Dermis microvascular lymphatic vessel endothelial cell (primary cell): ENCODE data around the gene ARHGEF2. TPM values are rescaled to one million over a fixed set of nuclear protein-coding genes. Genes with fewer than 3 reads are reported as not detected.
"Not testable (repeated sequence)": the region's sequence is repeated elsewhere in the genome, so short reads cannot be mapped to it uniquely, and the experiment has no call there.

Experiments
- DNase-seq, 2 donors: peaks; one replicate each; pipeline versions ENCODE4 v3.0.0 to v3.0.0-alpha.2; 2010; ENCODE audit warnings: low read depth in 2 of 2
- total RNA-seq: library from RNA; depleted of rRNA; stranded (reverse); fragments of >200 nt; gene quantifications from 2 replicates; pipeline ENCODE4 v1.2.1, GENCODE V29; 2014

The ARHGEF2 gene
- total RNA-seq, 1 donor from 2014 or later = 69.4 TPM

DNA sequence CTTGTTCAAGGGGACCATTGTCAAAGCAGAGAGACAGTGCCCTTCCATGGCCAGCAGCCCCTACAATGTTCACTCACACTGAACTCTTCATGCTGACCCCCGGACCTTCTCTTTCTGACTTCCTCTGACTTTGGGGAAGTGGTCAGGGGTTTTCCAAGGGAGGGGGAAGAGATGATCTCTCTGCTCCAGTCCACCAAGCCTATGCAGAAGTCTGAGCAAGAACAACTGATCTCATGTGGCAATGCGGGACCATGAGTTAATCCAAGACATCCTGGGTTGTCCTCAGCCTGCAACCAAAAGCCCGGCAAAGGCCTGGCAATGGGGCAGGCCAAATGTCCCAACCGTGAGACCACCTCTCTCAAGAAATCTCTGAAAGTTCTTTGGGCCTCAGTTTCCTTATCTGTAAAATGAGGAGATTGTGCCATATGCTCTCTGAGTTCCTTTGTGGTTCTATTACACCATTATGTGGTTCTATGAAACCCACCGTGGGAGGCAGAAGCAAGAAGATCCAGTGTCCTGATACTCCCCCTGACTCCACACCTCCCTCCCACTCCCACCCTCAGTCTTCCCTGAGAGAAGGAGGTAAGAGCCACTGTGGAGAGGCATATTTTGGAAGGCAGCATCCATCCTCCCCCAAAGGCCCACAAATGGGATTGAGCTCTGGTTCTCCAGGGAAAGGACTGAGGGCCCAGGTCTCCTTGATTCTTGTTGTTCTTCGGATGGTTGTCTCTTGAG lies 11.8 kb upstream of the ARHGEF2 start:
- no peak for DNase-seq

DNA sequence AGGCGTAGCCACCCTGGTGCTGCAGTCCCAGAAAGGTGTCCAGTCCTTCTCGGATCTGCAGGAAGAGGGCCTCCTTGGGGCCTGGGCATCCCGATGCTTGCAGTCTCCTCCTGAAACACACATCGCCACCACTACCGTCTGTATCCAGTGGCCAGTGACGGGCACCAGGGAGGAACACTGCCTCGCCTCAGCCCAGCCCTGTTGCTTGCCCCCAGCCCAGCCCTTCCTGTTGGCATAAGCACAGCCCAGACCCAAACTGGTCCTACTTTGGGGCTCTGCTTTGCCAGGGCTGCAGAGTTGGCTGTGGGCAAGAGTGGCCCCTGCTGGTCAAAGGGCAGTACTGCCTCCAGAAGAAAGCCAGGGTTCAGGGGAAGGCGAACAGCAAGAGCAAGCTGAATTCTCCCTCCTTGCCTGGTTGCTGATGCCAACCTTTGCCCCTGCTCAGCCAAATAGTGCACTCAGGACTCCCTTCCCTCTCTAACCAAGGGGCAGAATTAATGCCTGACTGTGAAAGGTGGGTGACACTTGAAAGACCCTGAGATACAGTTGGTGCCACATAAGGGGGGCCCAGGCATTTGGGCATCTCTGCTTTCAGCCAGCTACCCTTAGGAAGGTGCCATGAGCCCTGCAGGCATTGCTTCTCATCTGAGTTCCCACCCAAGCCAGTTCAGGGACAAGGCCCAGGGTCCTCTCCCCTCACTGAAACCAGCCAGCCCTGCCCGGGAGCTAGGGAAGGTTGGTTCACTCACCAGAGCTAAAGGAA lies 11.1 kb upstream of the ARHGEF2 start:
- DNase-seq = peak in 1 of 2 donors; percentile 65

DNA sequence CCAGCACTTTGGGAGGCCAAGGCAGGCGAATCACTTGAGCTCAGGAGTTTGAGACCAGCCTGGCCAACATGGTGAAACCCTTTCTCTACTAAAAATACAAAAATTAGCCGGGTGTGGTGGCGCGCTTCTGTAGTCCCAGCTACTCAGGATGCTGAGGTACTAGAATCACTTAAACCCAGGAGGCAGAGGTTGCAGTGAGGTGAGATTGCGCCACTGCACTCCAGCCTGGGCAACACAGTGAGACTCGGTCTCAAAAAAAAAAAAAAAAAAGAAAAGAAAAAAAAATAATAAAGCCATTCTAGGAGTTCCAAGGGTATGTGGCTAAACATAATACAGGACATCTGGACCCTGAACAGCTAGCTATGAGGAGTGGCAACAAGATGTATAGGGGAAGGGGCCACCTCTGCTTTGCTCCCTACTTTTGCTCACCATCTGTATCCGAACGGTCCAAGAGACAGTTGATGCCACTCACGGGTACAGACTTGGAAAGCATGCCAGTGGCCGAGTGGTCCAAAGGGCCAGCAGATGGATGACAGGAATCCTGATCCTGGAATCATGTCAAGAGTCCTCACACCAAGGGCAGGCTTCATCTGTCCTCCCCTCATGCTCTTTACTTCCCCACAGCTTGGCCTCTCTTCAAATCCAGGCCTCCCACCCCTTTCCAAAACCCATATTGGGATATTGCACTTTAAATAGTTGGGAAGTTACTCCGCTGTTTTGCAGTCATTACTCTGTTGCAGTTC lies 6.7 kb upstream of the ARHGEF2 start:
- not testable (repeated sequence) for DNase-seq

DNA sequence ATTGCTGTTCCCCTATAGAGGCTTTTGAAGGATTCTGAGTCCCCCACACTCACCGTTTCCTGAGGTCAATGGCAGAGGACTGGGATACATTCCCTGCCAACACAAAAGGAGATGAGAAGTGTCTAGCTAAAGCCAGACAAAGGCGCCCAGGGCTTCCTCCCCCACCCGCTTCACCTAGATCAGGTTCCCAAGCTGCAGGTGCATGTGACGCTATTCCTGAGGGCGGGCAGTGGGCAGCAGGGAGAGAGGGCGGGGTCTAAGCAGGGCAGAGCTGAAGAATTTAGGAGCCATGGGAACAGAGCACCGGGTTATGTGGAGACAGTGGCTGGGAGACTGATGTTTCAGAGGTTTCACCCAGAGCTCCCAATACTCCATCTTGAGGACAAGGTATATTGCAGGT lies 6.0 kb upstream of the ARHGEF2 start:
- DNase-seq = no peak

DNA sequence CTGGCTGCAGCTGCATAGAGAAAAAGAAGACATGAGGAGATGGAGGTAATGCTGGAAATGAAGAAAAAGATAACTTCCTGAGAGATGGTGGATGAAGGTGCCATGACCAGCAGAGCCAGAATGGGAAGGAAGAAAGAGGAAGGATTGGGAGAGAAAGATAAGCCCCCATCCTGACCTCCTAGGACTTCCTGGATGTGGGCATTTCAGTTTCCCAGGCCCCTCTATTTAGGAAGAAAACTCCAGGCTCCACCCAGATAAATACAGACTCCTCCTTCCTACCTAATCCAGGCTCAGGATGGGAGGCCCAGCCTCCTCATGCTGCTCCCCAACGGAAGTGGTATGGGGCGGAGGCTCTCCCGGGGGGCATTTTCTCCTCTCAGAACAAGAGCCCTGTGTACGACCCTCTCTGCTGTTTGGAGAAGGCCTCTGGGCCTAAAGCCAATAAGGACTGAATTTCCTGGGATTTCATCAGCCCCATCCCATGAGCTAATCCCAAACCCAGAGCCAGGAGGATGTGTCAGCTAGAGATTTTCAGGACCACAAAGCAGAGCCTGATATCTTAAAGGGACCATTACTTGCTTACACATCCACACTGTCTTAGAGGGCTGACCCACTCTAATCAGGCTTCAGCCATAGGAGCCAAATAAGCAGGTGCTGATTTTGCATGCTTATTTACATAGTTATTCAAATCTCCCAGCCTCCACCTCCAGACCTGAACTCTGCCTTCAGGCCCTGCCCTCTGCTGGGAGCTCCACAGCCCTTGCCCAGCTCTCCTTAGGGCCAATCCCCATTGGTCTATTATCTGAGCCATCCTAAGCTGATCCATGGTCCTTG lies 5.1 kb upstream of the ARHGEF2 start:
- peak in 1 of 2 donors; percentile 46 for DNase-seq

DNA sequence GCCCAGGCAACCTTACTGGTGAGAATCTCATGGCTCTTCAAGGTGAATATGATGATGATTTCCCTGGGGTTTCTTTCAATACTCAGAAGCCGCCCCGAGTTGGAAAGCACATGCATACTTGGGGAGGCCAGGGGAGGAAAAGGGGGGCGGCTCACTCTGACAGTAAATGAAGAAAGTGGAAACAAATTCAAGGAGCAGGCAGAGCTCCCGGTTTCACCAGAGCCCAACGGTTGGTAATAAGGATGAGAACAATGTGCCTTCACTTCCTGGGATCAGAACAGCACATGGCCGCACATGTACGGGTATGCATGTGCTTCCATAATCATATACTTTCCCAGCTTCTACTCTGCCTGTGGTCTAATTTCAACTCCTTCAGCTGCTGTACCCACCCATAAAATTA lies 3.8 kb upstream of the ARHGEF2 start:
- no peak for DNase-seq

DNA sequence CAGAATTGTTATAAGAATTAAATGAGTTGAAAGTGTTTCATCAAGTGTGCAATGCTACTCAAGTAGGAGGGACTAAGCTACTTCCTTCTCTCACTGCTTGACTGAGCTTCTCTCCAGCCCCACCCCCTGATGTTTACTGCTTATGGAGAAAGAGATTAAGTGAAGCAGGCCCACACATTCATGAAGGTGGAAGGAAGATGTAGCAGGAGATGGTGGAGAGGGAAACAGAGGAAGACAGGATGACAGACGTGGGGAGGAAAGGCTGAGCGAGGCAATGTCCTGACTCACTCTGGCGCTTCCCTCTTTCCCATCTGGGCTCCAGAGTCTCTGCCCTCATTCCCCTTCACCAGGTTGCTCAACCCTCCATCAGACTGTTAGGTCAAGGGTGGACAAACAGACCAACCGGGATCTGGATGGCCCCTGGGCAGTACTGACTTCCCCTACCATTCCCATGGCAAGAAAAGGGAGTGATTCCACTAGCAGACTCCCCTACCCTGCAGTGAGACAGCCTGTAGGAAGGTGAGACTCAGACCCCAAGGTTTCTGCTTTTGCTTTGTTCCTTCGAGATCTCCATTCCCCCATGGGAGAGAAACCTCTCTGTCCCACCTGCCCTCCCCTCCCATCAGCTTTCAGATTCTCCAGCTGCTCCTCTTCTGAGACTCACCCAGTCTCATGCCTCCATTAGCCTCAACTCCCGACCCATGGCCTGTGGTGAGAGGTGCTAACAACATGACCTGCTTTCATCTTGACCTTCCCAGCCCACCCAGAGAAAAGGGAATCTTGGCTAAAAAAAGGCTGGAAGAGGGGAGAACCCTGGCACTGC lies 3.1 kb upstream of the ARHGEF2 start:
- peak; percentile 58 to 75 for DNase-seq

DNA sequence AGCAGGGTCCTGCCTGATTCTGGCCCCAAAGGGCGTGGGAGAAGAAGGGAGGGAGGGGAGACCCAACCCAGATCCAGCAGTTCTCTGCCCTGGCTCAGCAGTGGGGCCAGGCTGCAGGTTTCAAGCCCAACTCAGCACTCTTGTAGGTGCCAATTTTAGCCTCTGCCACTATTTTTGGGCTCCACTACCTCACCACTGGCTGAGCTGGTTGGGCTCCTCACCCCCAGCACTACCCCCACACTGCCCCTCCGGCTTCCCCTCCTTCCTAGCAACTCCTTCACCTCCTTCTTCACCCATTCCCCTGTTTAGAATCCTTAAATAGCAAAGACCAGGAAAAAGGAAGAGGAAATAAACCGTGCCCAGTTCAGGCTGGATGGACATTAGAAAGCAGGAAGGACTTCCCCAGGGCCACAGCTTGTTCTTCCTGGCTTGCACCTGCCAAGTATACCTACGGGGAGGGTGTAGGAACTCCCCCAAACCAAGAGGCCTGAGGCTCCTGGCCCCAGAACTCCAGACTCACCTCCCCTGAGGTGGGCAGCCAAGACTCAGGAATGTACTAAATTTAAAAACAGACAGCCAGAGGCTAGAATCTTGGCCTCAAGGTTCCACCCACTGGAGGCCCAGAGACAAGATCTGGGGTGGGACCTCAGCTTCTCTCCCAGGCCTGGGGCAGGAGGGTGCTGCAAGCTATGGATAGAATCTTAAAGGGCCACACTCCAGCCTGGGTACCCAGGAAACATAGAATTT lies 1.4 kb upstream of the ARHGEF2 start:
- DNase-seq = no peak

DNA sequence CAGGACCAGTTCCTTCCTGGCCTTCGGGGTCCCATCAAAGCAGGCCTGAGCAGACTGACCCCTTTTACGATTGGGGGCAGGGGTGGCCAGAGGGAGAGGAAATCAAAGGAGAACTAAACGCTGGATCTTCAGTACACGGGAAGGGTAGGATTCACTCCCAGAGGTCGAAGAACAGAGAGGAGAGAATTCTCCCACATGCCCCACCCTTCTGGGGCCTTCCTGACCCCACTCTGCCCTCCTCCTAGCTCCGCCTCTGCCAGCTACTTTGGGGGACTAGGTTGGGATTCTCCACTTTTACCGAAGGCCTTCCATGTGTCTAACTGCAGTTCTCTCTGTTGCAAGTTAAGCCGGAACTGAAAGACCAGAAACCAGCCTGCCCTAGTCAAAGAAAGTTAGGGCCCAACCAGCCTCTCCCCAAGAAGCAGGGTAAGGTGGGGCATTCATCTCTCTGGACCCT lies 654 bp upstream of the ARHGEF2 start:
- no peak for DNase-seq

DNA sequence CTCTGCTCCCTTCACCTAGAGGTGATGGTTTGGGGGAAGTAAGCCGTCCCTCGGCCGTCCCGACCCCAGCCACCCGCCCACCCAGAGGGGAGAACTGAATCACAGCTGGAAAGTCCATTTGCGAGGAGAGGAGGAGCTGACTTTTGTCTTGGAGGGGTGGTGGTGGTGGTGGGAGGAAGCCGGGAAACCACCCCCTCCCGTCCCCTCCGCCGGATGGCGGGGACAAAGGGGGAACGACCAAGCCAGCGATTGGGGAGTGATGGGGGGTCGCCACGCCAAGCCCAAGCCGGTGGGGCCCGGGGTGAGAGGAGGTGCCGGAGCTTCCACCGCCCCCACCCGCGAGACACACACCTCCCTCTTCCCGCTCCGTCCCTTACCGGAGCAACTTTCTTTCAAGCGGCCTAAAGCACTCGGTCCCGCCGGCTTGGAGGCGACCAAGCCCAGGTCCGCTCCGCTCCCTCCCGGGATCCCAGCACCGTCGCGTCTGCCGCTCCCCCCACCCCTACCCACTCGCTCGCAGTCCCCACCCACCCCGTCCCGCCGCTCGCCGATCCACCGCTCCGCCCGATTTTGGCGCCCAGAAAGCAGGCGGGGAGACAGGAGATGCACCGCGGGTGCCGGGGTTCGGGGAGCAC lies 540 bp downstream of the ARHGEF2 start:
- peak in 1 of 2 donors; percentile 45 for DNase-seq

DNA sequence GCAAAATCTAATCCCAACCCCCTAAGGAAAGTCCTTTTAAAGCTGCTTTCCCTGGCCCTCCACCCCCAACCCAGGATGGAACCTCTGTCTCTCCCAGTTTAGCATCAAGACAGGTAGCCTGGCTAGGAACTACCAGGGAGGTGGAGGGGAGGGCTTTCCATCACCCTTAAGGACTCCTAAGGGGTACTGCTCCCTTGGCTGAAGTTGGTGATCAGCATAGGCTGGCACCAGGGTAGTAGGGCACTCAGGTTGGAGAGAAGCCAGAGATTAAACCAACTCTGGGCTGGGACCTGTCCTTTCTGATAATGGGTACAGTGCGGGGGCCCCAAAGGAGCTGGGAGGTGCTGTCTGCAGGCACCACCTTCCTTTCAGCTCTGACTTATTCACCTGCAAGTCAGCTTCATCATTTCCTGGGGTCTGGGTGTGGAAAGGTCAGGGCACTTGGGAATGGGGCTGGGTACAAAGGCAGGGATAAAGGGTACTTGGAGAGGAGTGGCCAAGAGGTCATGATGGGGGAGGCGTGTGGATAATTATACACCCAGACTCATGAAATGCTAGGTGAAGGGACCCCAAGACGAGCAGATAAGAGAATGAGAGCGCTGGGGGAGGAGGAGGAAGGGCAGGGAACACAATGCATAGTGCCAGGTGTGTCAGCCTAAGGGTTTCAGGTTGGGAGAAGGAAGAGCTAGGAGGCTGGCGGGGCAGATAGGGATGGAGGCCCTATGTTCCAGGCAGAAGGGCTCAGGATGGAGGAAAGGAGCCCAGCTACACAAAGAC lies 1.2 kb downstream of the ARHGEF2 start:
- DNase-seq = no peak

DNA sequence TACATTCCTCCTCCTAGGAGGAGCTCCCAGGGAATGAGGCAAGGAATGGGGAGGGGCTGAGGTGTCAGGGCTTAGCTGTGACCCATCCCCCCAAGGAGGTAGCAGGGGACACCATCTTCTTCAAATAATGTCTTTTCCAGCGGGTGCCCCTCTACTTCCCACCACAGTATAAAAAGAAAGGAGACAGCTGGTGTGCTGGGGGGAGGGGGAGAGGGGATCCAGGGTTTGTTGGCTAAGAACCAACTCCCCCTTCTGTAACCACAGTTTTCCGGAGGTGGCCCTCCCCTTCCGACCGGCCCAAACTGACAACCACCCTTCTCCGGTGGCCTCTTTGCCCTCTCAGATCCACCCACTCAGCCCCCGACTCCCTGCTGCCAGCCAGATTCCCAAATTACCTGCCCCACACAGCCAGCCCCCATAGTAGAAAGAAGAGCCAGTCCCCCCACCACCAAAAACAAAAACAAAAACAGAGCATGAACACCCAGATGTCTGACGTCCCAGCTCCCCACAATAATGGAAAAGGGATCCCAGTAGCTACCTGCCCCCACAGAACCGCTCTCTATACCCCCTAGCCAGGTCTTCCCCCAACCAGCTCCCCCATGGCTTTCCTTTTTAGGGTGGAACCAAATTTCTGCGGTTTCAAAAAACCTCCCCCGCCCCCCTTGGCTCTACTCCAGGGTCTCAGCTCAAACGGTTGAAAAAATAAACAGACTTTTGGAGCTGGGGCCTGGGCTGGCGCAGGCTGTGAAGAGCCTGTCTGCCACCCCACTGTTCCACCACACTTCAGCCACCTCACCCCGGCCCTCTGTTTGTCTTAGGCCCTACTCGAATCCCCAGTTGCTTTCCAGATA lies 2.1 kb downstream of the ARHGEF2 start:
- no peak for DNase-seq

DNA sequence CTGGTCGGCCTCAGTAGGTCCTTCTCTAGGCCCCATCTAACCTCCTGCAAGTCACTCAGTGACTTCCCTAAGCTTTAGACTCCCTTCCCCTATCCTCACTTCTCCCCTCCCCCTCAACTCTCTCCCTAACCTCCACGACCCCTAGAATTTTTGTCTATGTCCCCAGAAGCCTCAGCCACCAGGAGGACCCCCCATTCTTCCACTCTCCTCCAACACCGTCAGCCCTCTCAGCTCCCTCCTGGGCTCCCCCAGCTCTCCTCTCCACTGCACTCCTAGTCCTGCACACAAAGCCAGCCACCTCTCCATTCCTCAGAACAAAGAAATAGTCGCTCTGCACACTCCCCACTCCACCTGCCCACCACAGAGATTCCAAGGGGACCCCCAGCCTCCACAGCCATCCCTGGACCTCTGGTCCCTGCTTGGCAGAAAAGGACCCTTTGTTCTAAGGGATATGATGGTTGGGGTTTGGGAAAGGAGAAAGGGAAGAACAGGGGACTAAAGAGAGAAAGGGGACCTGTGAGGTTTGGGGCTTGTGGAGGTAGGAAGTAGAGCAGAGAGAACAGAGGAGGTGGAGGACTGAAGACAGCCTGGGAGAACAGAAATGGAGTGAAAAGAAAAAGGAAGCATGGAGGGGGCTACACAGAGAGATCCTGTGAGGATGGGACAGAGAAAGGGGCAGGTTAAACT lies 2.8 kb downstream of the ARHGEF2 start:
- DNase-seq = no peak

DNA sequence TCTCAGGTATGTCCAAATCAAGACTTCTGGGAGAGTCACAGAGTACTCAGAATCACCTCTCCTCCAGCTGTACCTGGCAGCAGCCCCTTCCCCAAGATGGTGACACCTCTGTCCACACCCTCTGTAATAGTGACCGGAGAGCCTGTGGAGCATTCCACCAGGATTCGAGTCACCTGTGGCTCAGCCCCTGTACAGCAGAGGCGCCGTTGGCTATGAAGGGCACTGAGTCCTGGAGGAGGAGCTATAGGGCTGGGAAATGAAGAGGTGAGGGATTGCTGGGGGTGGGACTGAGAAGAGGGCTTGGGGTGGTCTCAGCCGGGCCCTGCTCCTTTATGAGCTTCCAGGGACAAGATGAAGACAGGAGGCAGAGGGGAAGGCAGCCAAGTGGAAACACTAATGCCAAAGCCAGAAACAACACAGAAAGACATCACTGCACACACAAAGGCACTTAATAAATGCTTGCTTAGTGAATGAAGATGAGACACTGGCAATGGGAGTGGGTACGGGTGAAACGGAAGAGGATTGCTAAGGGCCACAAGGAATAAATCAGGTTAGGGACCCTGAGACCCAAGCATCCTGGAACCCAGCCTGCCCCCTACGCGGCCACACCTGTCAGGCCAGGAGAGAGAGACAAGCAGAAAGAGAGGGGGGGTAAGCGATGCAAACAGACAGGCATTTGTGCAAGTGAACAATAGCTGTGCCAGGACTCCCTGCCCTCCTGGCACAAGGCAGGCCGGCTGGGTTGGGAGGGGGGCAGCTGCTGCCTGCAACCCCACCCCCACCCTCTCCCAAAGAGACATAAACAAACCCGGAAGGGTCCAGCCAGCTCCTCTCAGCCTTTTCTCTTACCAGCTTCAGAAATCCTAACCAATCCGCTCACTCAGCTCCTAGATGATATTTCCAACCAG lies 3.9 kb downstream of the ARHGEF2 start:
- DNase-seq = no peak

DNA sequence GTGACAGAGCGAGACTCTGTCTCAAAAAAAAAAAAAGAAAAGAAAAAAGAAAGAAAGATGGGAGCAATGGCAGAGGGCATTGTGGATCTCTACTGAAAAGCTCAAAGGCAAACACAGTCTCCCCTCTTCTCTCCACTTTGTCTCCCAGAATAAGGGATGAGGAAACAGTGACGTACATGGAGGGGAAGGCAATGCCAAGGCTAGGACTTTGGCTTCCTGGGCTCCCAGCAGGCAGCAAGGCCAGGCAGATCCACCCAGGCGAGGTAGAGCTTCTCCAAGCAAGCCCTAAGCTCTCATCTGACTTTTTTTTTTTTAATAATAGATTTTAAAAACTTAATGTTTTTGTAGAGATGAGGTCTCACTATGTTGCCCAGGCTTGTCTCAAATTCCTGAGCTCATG lies 4.6 kb downstream of the ARHGEF2 start:
- DNase-seq = no peak
